ENCODE data around the gene CAPN11.

GRCh38 chr6:44162876-44163625, 4.4 kb downstream of the CAPN11 start:
- no peak for TF ChIP-seq CTCF (IDR thresholded peaks at IDR 0.05)
- TF ChIP-seq POLR2A (IDR thresholded peaks at IDR 0.05): no peak
